ENCODE measurements around the gene LPP.

Gene LPP

DNA sequence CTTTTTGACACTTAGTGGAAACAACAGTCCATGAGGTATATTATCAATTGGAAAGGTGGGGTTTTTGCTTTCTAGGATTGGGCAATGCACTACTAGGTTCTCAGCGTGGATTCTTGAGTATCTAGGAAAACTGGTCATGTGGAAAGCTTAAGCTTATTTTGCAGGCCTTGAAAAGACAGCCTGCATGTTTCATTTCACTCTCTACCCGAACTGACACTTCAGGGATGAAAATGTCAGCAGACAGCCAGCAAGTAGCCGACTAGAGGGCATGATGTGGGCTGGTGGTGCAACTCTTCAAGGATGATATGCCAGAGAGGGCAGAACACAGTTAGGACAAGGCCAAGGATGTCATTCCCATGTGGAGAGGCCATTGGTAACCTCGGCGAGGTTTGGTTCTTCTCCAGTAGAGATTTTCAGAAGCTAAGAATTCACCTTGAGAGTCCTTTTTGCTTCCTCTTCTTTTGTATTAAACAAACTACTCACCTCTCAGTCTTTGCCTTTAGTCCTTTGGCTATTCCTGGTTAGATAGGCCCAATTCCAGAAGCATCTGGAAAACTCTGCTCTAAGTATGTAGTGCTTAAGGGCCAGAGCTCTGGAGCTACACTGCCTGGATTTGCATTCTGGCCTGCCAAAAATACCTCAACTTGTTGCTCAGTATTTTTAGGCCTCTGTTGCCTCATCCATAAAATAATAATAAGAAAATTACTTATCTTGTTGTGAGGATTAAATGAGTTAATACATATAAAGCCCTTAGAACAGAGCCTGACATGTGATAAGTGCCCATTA lies 17.9 kb downstream of the LPP start:
- no peak for DNase-seq

DNA sequence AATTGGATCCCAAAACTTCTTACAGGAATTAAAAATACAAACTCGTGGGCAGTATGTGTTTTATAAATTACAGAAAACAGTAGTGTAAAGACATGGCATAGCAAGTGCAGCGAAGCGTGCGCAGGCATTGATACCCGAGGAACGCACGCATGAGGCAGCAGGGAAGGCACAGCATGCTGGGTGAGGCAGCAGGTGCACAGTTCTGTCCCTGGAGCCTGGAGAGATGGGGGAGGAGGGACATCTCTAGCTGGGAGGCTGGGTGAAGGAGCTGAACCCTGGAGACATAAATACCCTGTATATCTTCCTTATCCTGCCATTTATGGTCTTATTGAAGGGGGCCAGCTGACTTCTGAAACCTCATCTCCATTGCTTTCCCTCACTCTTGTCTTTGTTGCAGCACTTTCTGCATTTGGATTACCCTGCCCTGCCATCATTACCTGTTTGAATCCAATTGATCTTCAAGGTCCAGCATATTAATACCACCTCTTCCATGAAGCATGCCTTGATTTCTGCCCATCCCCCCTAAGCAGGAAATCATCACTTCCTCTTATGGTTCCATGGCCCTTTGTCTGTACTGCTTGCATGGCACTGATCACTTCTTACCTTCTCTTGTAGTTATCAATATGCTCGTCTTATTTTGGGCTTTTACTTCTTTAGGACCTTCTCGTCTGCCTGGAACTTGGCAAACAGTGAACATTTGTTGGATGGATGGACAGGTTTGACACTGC lies 20.5 kb downstream of the LPP start:
- no peak for DNase-seq

DNA sequence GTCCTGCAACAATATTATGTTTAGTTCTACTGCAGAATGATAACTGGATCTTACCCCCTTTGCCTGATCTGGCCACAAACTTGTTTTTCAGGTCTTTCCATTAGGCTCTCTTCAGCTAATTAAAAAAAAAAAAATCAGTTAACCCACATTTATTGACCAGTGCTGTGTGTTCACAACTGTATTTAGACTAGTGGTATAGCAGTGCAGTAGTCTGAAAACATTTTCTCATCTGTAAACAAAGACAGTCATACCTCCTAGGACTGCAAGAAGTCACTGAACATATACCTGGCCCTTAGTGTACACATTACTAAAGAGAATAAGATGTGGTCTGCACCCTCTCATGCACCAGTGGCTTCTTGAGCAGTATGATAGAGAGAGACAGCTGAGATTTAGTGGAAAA lies 22.5 kb downstream of the LPP start:
- DNase-seq = peak; percentile 33

DNA sequence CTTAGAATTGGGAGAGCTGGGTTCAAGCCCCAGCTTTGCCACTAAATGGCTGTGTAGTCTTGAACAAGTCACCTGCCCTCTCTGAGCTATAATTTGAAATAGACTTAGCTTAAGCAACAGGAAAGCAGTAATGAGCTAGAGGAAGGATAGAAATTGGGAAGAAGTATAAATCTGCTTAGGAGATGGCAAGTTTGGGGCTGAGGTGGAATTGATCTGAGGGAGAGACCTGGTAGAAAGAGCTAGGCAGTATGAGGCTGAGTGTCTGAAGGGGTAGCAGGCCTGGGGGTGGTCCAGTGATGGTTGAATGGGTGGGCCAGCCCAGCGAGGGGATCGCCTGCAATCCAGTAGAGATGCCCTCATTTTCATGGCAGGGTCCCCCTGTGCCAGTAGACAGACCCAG lies 22.9 kb downstream of the LPP start:
- DNase-seq = no peak

DNA sequence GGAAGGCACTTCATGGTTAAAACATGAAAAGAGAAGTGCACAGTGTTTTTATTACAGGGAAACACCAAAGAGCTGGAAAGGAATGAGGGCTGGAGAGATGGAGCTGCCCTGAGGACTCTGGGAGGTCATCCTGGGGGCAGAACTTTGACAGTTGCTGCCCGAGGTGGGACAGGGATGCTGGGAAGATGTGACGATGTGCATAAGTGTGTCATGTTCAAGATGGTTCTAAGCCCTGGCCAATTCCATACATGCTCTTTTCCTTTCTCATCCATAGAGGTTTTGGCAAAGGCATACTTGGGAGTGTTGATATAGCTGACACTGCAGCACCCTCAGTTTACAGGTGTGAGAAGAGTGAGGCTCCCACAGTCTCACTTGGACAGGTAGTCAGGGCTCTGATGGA lies 23.8 kb downstream of the LPP start:
- DNase-seq = no peak

DNA sequence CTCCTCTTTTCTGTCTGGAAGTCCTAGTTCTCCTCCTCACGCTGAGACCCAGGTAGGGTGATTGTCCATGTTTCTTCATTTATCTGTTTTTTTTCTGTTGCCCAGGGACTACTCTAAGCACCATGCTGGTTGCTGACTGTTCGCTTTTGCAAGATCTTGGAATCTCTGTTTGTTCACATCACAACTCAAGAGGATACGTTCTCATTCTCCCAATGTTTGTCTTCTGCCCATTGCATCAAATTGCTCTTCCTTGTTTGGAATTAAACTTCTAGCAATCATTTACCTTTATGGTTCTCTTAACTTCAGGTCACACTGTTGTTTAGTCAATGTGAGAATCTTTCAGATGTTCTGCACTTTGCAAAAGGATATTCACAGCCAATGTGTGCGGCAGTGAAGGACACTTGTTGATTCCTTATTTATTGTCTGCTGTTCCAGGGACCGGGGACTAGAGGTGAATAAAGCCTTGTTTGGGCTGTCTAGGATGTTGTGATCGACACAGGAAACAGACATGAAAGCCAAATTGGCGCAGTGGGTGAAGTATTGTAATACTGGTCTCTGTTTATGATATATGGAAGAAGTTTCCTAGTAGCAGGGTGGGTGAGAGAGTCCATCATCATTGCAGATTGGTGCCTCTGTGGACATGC lies 24.5 kb downstream of the LPP start:
- DNase-seq = no peak

DNA sequence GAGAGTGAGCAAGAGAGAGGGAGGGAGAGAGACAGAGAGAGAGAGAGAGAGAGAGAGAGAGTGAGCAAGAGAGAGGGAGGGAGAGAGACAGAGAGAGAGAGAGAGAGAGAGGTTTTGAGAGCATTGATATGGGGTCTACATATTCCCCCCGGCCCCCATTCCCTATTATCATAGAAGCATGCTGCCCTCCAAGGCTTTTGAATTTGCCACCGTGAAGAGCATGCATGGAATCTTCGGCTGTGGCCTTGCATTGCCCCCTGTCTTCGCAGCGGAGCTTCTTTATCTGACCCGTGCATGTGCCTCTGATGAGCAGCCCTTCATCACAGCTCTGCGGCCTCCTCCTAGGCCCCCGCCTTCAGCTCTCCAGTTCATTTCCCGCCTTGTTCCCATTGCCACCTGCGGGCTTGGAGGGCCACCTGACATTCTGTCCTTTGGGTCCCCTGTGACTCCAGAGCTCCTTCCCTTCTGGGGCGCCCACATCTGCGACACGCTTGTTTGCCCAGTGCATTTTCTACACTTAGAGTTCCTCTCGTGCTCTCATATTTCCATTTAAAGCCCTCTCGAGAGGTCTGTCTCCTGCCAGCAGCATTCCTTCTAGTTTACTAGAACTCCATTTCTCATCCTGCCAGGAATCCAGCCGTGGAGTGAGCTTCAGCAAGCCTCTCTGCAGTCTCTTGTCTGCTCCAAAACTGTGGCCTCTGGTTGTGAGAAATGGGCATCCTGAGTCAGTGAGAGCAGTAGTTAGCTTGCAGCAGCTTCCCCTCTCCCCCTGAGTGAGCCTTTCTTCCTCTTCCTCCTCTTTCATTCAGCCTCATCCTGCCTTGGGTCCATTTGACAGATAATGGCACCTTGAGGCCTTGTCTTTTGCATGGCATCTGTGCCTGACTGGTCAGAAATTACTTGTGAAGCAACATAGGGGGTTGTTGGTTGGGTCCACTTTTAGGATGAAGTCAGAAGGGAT lies 25.3 kb downstream of the LPP start:
- peak; percentile 98 for DNase-seq

DNA sequence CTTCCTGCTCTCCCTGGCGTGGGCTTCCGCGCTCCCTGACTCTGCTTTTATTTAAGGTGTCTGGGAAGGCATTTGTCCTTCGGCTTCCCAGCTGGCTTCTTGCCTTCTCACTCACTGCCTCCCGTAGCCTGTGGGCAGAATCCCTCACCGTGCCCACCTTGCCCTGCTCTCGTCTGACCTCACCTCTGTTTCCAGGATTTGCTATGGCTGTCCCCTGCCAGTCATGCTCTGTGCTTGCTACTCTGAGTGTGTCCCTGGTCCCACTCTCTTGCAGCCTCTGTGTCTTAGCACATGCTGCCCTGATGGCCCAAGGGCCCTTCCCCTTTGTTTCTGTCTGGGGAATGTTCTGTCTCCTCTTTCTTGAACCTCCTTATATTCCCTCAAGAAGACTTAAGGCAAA lies 26.2 kb downstream of the LPP start:
- peak; percentile 66 for DNase-seq

DNA sequence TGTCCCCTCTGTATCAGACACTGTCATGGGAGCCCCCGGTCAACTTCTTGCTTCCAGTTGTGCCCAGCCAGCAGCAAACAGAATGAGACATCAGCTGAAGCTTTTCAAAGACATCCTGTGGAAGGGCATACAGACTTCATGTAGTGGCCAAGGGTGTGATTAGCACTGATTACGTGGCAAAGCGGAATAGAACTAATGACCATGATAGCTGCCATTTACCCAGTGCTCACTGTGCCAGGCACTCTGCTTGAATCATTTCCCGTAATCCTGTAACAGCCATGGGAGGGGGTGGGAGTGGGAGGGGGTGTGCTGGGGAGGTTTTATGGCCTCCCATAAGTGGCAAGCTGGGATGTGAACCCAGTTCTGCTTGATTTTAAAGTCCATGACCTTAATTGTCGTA lies 29.5 kb downstream of the LPP start:
- no peak for DNase-seq

DNA sequence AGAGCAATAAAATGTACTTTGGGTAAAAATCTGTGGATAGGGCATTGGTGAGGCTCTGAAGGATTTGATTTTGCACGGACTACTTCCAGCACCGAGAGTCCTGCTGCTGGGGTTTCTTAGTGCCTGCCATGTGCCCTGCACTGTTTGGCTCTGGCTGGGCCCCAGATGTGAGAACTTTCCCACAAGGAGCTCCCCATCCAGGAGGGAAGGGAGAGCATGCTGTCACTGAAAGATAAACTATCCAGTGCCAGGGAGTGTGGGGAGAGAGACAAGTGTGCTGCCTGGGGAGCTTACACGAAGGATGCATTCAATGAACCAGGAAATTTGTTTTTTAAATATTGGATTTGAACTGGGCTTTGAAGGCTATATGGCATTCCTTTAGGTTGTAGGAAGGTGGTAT lies 30.2 kb downstream of the LPP start:
- no peak for DNase-seq

DNA sequence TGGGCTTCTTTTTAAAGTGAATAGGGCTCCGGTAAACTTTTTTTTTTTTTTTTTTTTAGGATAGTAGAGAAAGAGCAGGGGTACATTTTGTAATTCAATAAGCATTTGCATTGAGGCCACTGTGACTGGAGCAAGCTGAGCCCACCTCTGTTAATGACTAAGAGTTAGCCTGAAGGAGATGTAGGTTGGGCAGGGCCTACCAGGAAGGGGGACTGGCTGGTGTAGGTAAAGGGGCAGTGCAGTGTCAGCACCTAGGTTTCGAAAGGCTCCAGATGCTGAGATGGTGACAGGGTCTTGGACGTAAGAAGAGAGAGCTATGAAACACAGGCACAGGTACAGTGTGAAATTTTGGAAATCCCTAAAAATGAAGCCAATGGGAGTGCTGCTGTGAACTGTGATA lies 30.7 kb downstream of the LPP start:
- no peak for DNase-seq

DNA sequence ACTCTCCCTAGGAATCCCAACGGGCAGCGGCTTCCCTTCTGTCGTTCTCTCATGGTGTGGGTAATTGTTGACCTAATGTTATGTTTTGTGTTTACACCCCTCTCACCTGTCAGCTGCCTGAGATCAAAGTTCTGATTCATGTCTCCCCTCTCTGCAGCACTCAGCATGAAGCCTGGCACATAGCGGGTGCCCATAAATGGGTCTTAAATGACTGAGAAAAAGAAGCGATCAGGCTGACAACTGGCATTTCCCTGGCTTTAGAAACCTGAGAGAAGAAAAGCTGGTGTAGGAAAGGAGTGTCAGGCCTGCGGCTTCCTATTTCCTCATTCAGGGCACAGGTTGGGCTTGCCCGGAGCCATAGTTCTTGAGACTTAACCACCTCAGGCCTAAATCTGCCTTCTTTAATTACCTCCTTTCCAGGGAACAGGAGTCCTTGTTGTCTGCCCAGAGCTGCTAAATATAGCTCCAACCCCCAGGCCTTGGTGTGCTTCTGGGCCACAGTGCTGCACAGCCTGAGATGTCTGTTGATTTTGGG lies 31.8 kb downstream of the LPP start:
- peak; percentile 80 for DNase-seq

DNA sequence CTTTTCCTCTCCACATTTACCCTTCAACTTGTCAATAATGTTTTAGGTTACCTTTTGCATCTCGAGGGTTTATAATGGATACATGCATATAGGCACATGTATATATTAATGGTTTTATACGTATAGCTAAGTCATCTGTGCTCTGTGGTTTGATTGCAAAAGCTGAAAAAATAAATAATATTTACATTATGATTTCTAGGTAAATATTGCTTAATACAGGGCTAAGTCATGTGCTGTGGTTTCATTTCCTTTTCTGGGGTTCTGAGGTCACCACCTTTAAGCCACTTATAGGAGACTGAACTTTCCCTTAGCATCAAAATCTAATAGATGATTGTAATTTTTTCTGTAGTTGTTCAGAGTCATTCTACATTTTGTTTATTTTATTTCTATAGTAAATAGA lies 33.1 kb downstream of the LPP start:
- no peak for DNase-seq

DNA sequence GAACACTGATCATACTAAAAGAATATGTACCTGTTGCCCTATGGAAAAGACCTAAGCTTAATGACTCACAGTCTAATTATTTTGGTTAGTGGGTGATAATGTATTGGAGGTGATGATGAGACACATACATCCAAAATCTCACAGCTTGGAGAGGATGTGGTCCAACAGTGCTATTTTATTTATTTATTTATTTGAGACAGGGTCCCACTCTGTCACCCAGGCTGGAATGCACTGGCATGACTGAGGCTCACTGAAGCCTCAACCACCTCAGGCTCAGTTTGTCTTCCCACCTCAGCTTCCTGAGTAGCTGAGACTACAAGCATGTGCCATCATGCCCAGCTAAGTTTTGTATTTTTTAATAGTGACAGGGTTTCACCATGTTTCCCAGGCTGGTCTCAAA lies 35.0 kb downstream of the LPP start:
- DNase-seq = no peak

DNA sequence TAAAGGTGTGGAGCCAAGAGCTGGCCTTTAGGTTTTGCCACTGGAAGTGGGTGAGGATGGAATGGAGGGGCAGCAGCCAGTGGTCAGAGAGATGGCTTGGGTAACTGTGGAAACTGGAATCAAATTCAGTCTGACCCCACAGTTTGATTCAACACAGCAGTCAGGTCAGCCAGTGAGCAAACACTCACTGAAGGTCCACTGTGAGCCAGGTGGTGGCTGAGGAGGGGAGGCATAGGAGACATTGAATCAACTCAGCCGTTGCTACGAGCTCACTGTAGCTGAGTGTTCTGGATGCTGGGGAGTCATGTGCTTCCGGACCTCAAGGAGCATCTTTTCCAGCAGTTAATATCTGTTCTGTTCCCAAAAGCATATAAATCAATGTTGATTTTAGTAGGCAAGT lies 37.5 kb downstream of the LPP start:
- DNase-seq = no peak

DNA sequence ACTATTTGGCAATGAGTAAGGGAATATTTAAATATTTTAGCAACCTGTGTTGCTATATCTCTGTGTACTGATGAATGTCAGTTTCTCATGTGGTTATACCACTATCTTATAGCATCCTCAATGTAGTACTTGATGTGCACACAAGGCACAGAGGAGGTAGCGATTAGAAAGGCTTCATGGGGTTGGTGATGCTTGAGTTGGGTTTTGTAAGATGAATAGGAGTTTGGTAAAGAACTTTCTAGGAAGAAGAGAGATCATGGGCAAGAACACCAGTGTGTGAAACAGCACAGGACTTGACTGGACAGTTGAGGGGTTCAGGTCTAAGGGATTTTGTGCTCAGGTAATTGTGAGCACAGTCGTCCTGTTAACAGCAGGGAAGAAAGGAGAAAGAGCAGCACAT lies 38.1 kb downstream of the LPP start:
- DNase-seq = no peak

DNA sequence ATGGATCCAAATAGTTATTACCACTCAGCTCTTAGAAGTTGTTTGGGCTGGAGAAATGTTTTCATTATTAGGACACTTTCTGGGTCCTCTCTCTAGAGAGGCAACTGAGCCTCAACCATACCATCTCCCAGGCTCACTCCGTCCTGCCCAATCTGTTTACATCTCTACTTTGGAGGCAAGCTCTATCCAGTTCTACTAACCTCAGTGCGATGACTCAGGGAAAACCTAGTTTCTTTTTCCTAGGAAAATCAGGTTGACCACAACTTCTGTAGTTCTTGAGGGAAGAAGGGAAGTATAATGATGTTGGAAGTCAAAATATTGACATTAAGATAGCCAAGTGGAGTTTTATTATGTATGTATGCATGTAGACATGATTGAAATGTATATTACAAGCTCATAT lies 40.4 kb downstream of the LPP start:
- no peak for DNase-seq

DNA sequence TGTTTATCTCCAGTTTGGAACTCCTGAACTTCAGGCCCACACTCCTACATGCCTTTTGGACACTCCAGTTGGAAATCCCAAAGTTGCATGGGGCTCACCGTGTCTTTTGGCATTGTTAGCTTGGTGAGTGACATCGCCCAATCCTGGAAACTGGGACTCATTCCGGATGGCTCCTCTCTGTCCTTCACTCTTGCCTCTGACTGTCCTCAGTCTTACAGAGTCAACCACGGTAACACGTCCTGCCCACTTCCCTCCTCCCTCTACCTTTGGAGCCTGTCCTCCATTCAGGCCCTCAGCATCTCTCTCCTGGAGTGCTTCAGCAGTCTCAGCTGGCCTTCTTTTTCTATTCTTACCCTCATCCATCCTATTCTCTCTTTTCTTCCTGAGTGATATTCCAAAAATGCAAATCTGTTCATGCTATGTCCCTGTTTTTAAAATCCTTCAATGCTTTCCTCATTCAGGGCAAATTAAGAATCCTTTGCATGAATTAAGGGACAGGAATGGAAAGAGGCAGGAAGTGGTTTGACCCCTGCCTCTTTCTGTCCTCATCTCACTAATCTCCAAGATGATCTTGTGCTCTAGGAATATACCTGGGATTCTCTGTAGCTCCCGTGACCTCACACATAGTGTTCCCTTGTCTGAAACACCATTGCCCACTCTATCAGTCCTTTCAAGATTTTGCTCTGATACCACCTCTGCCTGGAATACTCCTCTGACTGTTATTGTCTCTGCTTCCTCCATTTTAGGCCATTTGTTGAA lies 42.5 kb downstream of the LPP start:
- no peak for DNase-seq

DNA sequence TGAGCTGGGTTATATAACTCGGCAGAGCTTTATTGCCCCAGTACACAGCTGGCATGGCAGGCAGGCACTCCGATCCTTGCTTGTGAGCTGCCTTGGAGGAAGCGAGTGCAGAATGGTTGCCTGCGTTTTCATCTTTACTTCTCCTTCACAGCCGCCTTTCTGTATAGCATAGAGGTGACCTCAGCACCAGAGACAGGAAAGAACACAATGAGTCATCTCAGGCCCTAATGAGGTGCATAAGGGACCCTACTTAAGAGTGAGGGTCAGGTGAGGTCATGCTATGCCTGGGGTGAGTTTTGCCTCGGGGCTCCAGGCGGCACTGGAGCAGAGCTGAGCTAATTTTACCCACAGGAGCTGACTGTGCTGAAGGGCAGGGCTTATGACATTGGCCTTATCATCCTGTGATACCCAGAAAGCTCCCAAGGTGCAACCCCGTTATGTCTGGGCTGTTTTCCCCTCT lies 43.5 kb downstream of the LPP start:
- DNase-seq = peak; percentile 54

DNA sequence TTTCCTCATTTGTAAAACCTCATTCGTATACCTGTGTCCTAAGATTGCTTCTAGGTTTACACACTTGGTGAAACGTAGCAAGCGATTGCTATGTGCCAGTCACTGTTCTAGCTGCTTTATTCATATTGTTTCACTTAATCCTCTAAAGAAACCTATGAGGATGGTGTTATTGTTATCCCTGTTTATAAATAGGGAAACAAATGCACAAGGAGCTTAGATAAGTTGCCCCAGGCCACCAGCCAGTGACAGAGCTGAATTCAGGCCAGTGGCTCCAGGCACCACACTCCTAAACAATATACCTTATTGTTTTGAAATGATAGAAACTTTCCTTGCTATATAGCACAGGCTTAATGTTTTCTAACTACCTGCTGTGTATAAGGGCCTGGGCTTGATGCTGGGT lies 44.0 kb downstream of the LPP start:
- DNase-seq = no peak

DNA sequence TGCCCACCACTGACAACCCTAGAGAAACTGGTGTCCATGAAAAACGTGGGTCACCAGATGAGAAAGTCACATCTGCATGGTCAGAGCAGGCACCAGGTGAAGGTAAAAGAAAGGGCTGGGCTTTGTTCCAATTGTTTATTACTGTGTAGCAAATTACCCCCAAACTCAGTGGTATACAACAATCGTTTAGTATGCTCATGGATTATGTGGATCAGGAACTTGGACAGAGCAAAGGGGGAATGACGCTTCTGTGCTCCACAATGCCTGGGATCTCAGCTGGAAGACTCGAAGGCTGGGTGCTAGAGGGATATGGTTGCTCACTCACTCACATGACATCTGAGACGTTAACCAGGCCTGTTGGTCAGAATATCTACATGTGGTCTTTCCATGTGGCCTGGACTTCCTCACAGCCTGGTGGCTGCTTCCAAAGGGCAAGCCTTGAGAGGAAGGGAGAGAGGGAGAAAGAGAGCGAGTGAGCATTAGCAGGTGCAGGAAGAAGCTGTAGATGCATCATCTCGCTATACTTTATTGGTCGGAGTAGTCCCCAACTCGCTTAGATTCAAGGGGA lies 44.9 kb downstream of the LPP start:
- no peak for DNase-seq

DNA sequence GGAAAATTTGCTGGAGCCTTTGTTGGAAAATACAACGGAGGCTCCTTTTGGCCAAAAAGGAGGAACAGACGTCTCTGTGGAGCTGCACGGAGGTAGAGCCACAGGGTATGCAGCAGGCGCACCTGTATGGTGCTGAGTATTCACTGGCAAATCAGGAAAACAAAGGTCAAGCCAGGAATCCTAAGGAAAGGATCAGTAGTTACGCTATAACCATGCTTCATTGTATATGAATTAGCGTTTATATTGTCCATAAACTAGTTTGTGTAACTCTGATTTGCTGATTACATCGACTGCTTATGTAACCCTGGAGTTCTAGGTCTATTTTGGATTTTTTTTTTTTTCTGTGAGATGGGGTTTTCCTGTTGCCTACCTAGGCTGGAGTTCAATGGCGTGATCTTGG lies 45.4 kb downstream of the LPP start:
- no peak for DNase-seq

Measured in DMS79 treated with DMSO at 0.1 percent for 48 hours (cell line).